Measurements from ENCODE around the gene RPSA.

- TF ChIP-seq CTCF (conservative IDR thresholded peaks at IDR 0.05; ENCODE audit: low read length) (no peak), EZH2phosphoT487 (IDR thresholded peaks at IDR 0.05; ENCODE audit: borderline replicate concordance) (no peak)
These were observed 6.2 kb downstream of the RPSA start for GRCh38 chr3:39412668-39413260.
